ENCODE measurements around the gene LSM8.
"Not testable (repeated sequence)": the region's sequence is repeated elsewhere in the genome, so short reads cannot be mapped to it uniquely, and the experiment has no call there.

DNA sequence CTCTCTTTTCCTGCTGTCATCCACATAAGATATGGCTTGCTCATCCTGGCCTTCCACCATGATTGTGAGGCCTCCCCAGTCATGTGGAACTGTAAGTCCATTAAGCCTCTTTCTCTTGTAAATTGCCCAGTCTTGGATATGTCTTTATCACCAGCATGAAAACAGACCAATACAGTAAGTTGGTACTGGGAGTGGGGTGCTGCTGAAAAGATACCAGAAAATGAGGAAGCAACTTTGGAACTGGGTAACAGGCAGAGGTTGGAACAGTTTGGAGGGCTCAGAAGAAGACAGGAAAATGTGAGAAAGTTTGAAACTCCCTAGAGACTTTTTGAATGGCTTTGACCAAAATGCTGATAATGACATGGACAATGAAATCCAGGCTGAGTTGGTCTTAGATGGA lies 49.5 kb upstream of the LSM8 start:
- not testable (repeated sequence) for TF ChIP-seq CTCF (optimal IDR thresholded peaks at IDR 0.05 in 1 of 3, IDR thresholded peaks at IDR 0.05 in 1 of 3, conservative IDR thresholded peaks at IDR 0.05 in 1 of 3; ENCODE audit: extremely low read depth in 1 of 3, insufficient read depth in 2 of 3, low read length in 3 of 3); EZH2 (IDR thresholded peaks at IDR 0.05; ENCODE audit: low read length)

Measured in keratinocyte (primary cell).